RWPE1 (cell line): ENCODE results near the gene TBCK.

ENCODE experiments used
- CTCF ChIA-PET: fragments of 350-600 bp; sonication (Branson Sonifier 250); formaldehyde crosslinking; extraction: SDS; loops from one replicate; lab custom pipeline; 2021; lab: Yijun Ruan, JAX
- POLR2A ChIA-PET: fragments of 400-600 bp; formaldehyde crosslinking; extraction: SDS; loops from one replicate; lab custom pipeline; 2020; ENCODE audit warnings: antibody characterized with exemption; ENCODE audit not compliant: low non-redundant PET; lab: Yijun Ruan, JAX
- DNase-seq: peaks from one replicate; pipeline ENCODE4 v3.0.0; 2012; ENCODE audit warnings: low spot score
- H3K27ac ChIP-seq: fragments of 450-650 bp; 2 replicates; pipeline ENCODE4 v1.5.1; 2017
- CTCF ChIP-seq: fragments of 450-650 bp; conservative IDR thresholded peaks from 2 replicates; pipeline ENCODE4 v1.5.1; 2017; ENCODE audit warnings: low read depth, mild to moderate bottlenecking

TBCK gene

DNA sequence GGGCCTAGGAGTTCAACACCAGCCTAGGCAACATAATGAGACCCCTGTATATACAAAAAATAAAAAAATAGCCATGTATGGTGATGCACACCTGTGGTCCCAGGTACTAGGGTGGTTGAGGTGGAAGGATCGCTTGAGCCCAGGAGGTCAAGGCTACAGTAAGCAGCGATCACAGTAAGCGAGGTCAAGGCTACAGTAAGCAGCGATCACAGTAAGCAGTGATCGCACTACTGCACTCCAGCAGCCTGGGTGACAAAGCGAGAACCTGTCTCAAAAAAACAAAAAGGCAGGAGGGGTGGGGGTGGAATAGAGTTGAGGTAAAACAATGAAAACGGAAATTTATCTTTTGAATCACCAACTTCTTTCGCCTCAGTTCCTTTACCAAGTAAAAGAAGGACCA, 29.4 kb downstream of the TBCK start:
- no peak overlapping the region for H3K27ac ChIP-seq

DNA sequence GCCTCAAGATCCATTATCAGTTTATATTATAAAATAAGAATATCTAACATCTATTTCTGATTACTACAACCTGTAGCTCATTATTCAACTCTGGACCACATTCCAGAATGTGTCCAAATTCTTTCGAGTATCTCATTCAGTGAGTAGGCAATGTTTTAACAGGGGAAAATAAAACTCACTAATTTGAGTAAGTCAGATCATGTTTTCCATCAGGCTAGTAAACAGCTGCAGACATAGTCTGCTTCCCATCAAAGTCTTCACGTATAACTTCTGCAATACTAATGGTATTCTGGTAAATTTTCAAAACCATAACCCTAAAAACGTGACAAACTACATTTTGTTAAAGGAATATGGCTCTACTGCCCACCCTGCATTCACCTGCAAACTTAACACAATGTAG, 31.8 kb downstream of the TBCK start:
- DNase-seq: no peak
- CTCF ChIA-PET: no interaction called here
- POLR2A ChIA-PET: no interaction called here
- H3K27ac ChIP-seq: no peak overlapping the region
- TF ChIP-seq CTCF: no peak

More for the DNA sequence above, 29.4 kb downstream of the TBCK start:
- DNase-seq: no peak
- CTCF ChIA-PET: no interaction called here
- POLR2A ChIA-PET: no interaction called here
- no peak for TF ChIP-seq CTCF

DNA sequence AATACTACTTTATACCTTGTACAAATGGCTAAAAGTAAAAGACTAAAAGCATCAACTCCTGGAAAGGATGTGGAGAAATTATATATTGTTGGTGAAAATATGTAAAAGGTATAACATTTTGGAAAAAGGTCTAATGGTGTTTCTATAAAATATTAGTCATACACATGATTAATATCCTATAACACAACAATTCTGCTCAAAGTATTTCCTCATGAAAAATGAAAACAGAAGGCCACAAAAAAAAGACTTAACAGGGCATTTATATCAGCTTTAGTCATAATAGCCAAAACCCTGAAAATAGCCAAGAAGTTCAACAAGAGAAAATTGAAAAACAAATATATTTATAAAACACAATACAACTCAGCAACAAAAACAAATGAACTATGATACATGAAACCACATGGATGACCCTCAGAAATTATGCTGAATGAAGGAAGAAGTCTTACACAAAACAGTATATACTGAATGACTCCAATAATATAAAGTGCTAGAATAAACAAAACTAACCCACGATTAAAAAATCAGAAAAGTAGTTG, 38.8 kb downstream of the TBCK start:
- ChIA-PET CTCF (no interaction called here), POLR2A (no interaction called here)
- DNase-seq: no peak
- TF ChIP-seq CTCF: no peak
- H3K27ac ChIP-seq: no peak overlapping the region

DNA sequence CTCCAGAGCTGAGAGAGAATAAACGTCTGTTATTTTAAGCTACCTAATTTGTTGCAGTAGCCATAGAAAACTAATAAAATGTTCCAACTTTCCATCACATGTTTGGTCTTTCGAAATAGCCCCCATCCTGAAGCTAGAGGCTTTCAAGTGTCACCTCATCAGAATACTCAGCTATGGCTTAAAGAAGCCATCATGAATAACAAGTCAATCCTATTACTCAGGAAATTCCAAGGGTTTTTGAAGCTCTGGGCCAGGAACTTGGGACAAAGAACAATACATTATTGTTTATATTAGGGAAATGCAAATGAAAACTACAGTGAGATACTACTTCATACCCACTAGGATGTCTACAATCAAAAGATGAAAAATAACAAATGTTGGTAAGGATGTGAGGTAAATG, 42.2 kb downstream of the TBCK start:
- H3K27ac ChIP-seq: no peak overlapping the region
- ChIA-PET CTCF (interaction anchor here (0.5 kb wide), 1 partner anchor 30 kb away, joined by 4 read pairs; no protein-coding TSS in a partner anchor), POLR2A (no interaction called here)
- TF ChIP-seq CTCF: no peak
- DNase-seq: no peak

DNA sequence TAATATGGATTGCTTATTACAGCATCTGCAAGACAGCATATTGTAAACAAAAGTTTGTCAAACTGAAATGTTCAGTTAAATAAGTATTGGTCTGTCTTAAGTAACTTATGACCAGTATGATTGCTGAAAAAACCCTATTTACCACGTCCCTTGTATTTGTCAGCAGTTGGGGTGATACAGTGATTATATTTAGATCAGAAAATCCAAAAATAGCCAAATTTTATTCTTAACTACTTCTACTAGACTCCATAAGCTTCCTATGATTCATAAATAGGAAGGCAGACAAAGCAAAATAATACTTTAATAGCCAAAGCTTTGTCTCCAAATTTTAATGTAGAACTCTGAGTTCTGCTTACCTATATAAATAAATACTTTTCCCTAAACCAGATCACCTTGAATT, 45.3 kb downstream of the TBCK start:
- H3K27ac ChIP-seq: no peak overlapping the region
- ChIA-PET CTCF (no interaction called here), POLR2A (interaction anchor here (0.5 kb wide), 1 partner anchor 44 kb away, joined by 4 read pairs; no protein-coding TSS in a partner anchor)
- TF ChIP-seq CTCF: no peak
- DNase-seq: no peak

GRCh38 chr4:106269711-106270110, 46.3 kb downstream of the TBCK start:
- CTCF ChIA-PET: no interaction called here

More at GRCh38 chr4:106269711-106270110, 46.3 kb downstream of the TBCK start:
- POLR2A ChIA-PET: no interaction called here
- H3K27ac ChIP-seq: no peak overlapping the region
- TF ChIP-seq CTCF: no peak
- DNase-seq: no peak
